ENCODE results near the gene MACROD1.

GRCh38 chr11:64019106-64020037, 146.5 kb downstream of the MACROD1 start:
- TF ChIP-seq POLR2A (IDR thresholded peaks at IDR 0.05; ENCODE audit: low read depth, low read length) (no peak), TAF1 (IDR thresholded peaks at IDR 0.05; ENCODE audit: low read depth, low read length) (no peak), SPI1 (IDR thresholded peaks at IDR 0.05; ENCODE audit: low read depth, low read length) (no peak), POLR2AphosphoS5 (IDR thresholded peaks at IDR 0.05; ENCODE audit: low read depth, low read length) (no peak), PAX5 (IDR thresholded peaks at IDR 0.05; ENCODE audit: insufficient read depth, low read length, severe bottlenecking) (no peak)
